ENCODE results near the gene HBD. TPM values are rescaled to one million over a fixed set of nuclear protein-coding genes. Genes with fewer than 3 reads are reported as not detected.

Gene HBD
- total and polyA plus RNA-seq, 2 donors (not counting 1 experiment from before 2014, with no cell fraction given) = 5.9 to 53.4 TPM

- no peak overlapping the region for H3K27ac ChIP-seq (ENCODE audit: insufficient read depth, low read length)
- no peak overlapping the region for H3K9ac ChIP-seq (ENCODE audit: insufficient read depth, low read length)
- no peaks in the 10 kb centered on the region for H3K79me2 ChIP-seq (ENCODE audit: control insufficient read depth, insufficient read depth, low read length)
- DNase-seq (ENCODE audit: low read depth in 2 of 2) = no peak
- no peaks in the 10 kb centered on the region for H3K36me3 ChIP-seq (ENCODE audit: control insufficient read depth, insufficient read depth, low read length)
- TF ChIP-seq CTCF (conservative IDR thresholded peaks at IDR 0.05 in 1 of 2, IDR thresholded peaks at IDR 0.05 in 1 of 2; ENCODE audit: low read depth in 1 of 2, low read length in 2 of 2) = no peak
- no peak for TF ChIP-seq EZH2 (IDR thresholded peaks at IDR 0.05; ENCODE audit: low read length, missing control alignments)
- peak overlapping the region; percentile 21 for H2AFZ ChIP-seq (ENCODE audit: low read length)
- no peaks in the 10 kb centered on the region for H4K20me1 ChIP-seq (ENCODE audit: control insufficient read depth, extremely low read depth, insufficient read depth, low read length)
- H3K27me3 ChIP-seq (ENCODE audit: control insufficient read depth, insufficient read depth, low read length) = no peaks in the 10 kb centered on the region
- no peak overlapping the region for H3K4me2 ChIP-seq (ENCODE audit: extremely low read depth, insufficient read depth, low read length)
- peaks cover 10% of the 10 kb centered on the region for H3K4me1 ChIP-seq (ENCODE audit: control insufficient read depth, extremely low read depth, insufficient read depth, low read length)
- H3K9me3 ChIP-seq (ENCODE audit: control insufficient read depth, insufficient read depth, low read depth, low read length) = no peaks in the 10 kb centered on the region
- H3K4me3 ChIP-seq (replicated peaks in 1 of 4; ENCODE audit: control extremely low read depth in 1 of 4, insufficient read depth in 1 of 4, low read depth in 3 of 4, low read length in 4 of 4) = no peak overlapping the region
Measured at GRCh38 chr11:5275369-5276110, 41.3 kb upstream of the HBD start.

- Histone ChIP-seq H3K27me3 (ENCODE audit: control insufficient read depth, insufficient read depth, low read length) (no peaks in the 10 kb centered on the region), H3K9me3 (ENCODE audit: control insufficient read depth, insufficient read depth, low read depth, low read length) (no peaks in the 10 kb centered on the region), H3K4me1 (ENCODE audit: control insufficient read depth, extremely low read depth, insufficient read depth, low read length) (peaks cover 3% of the 10 kb centered on the region), H3K79me2 (ENCODE audit: control insufficient read depth, insufficient read depth, low read length) (no peaks in the 10 kb centered on the region), H3K9ac (ENCODE audit: insufficient read depth, low read length) (no peak overlapping the region), H3K27ac (ENCODE audit: insufficient read depth, low read length) (no peak overlapping the region), H2AFZ (ENCODE audit: low read length) (peak overlapping the region; percentile 66), H3K36me3 (ENCODE audit: control insufficient read depth, insufficient read depth, low read length) (no peaks in the 10 kb centered on the region), H3K4me2 (ENCODE audit: extremely low read depth, insufficient read depth, low read length) (no peak overlapping the region), H3K4me3 (replicated peaks in 1 of 4; ENCODE audit: control extremely low read depth in 1 of 4, insufficient read depth in 1 of 4, low read depth in 3 of 4, low read length in 4 of 4) (no peak overlapping the region), H4K20me1 (ENCODE audit: control insufficient read depth, extremely low read depth, insufficient read depth, low read length) (no peaks in the 10 kb centered on the region)
- TF ChIP-seq CTCF (conservative IDR thresholded peaks at IDR 0.05 in 1 of 2, IDR thresholded peaks at IDR 0.05 in 1 of 2; ENCODE audit: low read depth in 1 of 2, low read length in 2 of 2) = no peak
- TF ChIP-seq EZH2 (IDR thresholded peaks at IDR 0.05; ENCODE audit: low read length, missing control alignments) = no peak
- peak in 1 of 2 donors; percentile 19 for DNase-seq (ENCODE audit: low read depth in 2 of 2)
Measured at GRCh38 chr11:5274395-5274794, 40.1 kb upstream of the HBD start.

- no peak overlapping the region for H3K27ac ChIP-seq (ENCODE audit: insufficient read depth, low read length)
- no peak overlapping the region for H3K4me2 ChIP-seq (ENCODE audit: extremely low read depth, insufficient read depth, low read length)
- no peak overlapping the region for H3K4me3 ChIP-seq (replicated peaks in 1 of 4; ENCODE audit: control extremely low read depth in 1 of 4, insufficient read depth in 1 of 4, low read depth in 3 of 4, low read length in 4 of 4)
- no peak for DNase-seq (ENCODE audit: low read depth in 2 of 2)
- H3K79me2 ChIP-seq (ENCODE audit: control insufficient read depth, insufficient read depth, low read length) = no peaks in the 10 kb centered on the region
- TF ChIP-seq EZH2 (IDR thresholded peaks at IDR 0.05; ENCODE audit: low read length, missing control alignments) (no peak), CTCF (conservative IDR thresholded peaks at IDR 0.05 in 1 of 2, IDR thresholded peaks at IDR 0.05 in 1 of 2; ENCODE audit: low read depth in 1 of 2, low read length in 2 of 2) (no peak)
- no peaks in the 10 kb centered on the region for H3K9me3 ChIP-seq (ENCODE audit: control insufficient read depth, insufficient read depth, low read depth, low read length)
- H3K4me1 ChIP-seq (ENCODE audit: control insufficient read depth, extremely low read depth, insufficient read depth, low read length) = peaks cover 2% of the 10 kb centered on the region
- no peaks in the 10 kb centered on the region for H4K20me1 ChIP-seq (ENCODE audit: control insufficient read depth, extremely low read depth, insufficient read depth, low read length)
- H3K36me3 ChIP-seq (ENCODE audit: control insufficient read depth, insufficient read depth, low read length) = no peaks in the 10 kb centered on the region
- H3K9ac ChIP-seq (ENCODE audit: insufficient read depth, low read length) = no peak overlapping the region
- no peaks in the 10 kb centered on the region for H3K27me3 ChIP-seq (ENCODE audit: control insufficient read depth, insufficient read depth, low read length)
- H2AFZ ChIP-seq (ENCODE audit: low read length) = no peak overlapping the region
Measured at GRCh38 chr11:5272395-5273017, 38.2 kb upstream of the HBD start.

Measured in fibroblast of lung (primary cell).